ENCODE results near the gene TFRC. TPM values are rescaled to one million over a fixed set of nuclear protein-coding genes. Genes with fewer than 3 reads are reported as not detected.
"Not testable (repeated sequence)": the region's sequence is repeated elsewhere in the genome, so short reads cannot be mapped to it uniquely, and the experiment has no call there.

TFRC gene
- total and polyA plus RNA-seq, 3 experiments from 2014 or later, result 15.9 to 687 (median 669) TPM

DNA sequence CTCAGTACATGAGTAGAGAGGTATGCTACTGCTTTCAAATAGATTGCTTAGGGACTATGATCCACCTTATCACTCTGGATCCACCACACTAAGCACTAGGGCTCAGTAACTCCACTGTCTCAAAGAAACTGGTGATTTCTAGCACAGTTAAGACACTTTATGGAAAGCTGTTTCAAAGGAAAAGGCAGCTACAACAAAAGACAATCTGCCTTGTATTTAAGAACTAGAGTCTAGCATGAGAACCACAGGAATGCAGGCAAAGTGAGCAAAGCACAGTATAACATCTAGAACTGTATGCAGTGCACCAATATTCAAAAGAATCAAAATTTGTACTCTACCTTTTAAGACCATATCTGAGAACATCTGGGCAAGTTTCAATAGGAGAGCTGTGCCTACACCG, 17.9 kb downstream of the TFRC start:
- Mint-ChIP-seq H3K9me3 (no peaks in the 10 kb centered on the region), H3K36me3 (peaks cover 15 to 89% (median 31%) of the 10 kb centered on the region in 3 donors), H3K4me1 (peaks cover 0 to 9% (median 3%) of the 10 kb centered on the region in 3 donors), H3K27ac (peak overlapping the region in 4 of 8 donors; percentile 1 to 89 (median 54)), H3K4me3 (no peak overlapping the region), H3K27me3 (no peaks in the 10 kb centered on the region)
- ChIA-PET CTCF (interaction anchor here (1.2 to 3.1 kb wide), 2 partner anchors 9 to 133 kb away, joined by 4 to 16 read pairs; no protein-coding TSS in a partner anchor), POLR2A (no interaction called here)
- peaks cover 71% of the 10 kb centered on the region for H3K36me3 ChIP-seq (ENCODE audit: insufficient read depth, low read length)
- DNase-seq, result no peak
- H3K4me3 ChIP-seq (ENCODE audit: low read length), result no peak overlapping the region
- H3K27me3 ChIP-seq (ENCODE audit: insufficient read depth, low read length, poor library complexity, severe bottlenecking), result no peaks in the 10 kb centered on the region
- H3K9me3 ChIP-seq (ENCODE audit: low read length), result no peaks in the 10 kb centered on the region
- H3K4me1 ChIP-seq (ENCODE audit: insufficient read depth, low read length), result no peaks in the 10 kb centered on the region
- H3K27ac ChIP-seq (ENCODE audit: low read depth, low read length), result no peak overlapping the region

DNA sequence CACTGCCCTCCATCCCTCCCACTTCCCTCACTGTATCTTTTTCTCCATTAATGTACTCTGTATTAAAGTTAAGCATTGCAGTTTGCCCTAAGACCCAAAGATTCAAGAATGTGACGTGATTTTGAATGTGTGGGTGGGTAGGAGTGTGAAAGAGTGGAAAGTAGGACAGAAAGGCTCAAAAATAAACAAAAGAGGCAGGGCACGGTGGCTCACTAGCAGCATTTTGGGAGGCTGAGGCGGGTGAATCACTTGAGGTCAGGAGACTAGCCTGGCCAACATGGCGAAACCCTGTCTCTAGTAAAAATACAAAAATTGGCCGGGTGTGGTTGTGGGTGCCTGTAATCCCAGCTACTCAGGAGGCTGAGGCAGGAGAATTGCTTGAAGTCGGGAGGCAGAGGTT, 18.4 kb downstream of the TFRC start:
- ChIA-PET CTCF (interaction anchor here (1.2 to 3.1 kb wide), 2 partner anchors 10 to 133 kb away, joined by 4 to 16 read pairs; no protein-coding TSS in a partner anchor), POLR2A (no interaction called here)
- Mint-ChIP-seq H3K27ac (peak overlapping the region in 6 of 8 donors; percentile 30 to 74 (median 46)), H3K27me3 (no peaks in the 10 kb centered on the region), H3K9me3 (no peaks in the 10 kb centered on the region), H3K4me3 (no peak overlapping the region), H3K36me3 (peaks cover 15 to 90% (median 31%) of the 10 kb centered on the region in 3 donors), H3K4me1 (peaks cover 0 to 9% (median 3%) of the 10 kb centered on the region in 3 donors)
- no peak overlapping the region for H3K4me3 ChIP-seq (ENCODE audit: low read length)
- no peak for DNase-seq
- no peaks in the 10 kb centered on the region for H3K9me3 ChIP-seq (ENCODE audit: low read length)
- H3K27me3 ChIP-seq (ENCODE audit: insufficient read depth, low read length, poor library complexity, severe bottlenecking), result no peaks in the 10 kb centered on the region
- peaks cover 71% of the 10 kb centered on the region for H3K36me3 ChIP-seq (ENCODE audit: insufficient read depth, low read length)
- no peak overlapping the region for H3K27ac ChIP-seq (ENCODE audit: low read depth, low read length)
- no peaks in the 10 kb centered on the region for H3K4me1 ChIP-seq (ENCODE audit: insufficient read depth, low read length)

GRCh38 chr3:196063049-196063448, 18.8 kb downstream of the TFRC start:
- Histone ChIP-seq H3K9me3 (ENCODE audit: low read length) (no peaks in the 10 kb centered on the region), H3K36me3 (ENCODE audit: insufficient read depth, low read length) (peaks cover 72% of the 10 kb centered on the region), H3K27ac (ENCODE audit: low read depth, low read length) (no peak overlapping the region), H3K27me3 (ENCODE audit: insufficient read depth, low read length, poor library complexity, severe bottlenecking) (no peaks in the 10 kb centered on the region), H3K4me3 (ENCODE audit: low read length) (no peak overlapping the region), H3K4me1 (ENCODE audit: insufficient read depth, low read length) (no peaks in the 10 kb centered on the region)
- Mint-ChIP-seq H3K36me3 (peaks cover 19 to 92% (median 35%) of the 10 kb centered on the region in 3 donors), H3K27me3 (no peaks in the 10 kb centered on the region), H3K4me1 (peaks cover 0 to 9% (median 3%) of the 10 kb centered on the region in 3 donors), H3K27ac (peak overlapping the region in 4 of 8 donors; percentile 30 to 74 (median 48)), H3K9me3 (no peaks in the 10 kb centered on the region), H3K4me3 (no peak overlapping the region)
- no peak for DNase-seq
- ChIA-PET POLR2A (no interaction called here), CTCF (interaction anchor here (3.1 kb wide), 1 partner anchor 10 kb away, joined by 16 read pairs; no protein-coding TSS in a partner anchor)

GRCh38 chr3:196060834-196061233, 21.1 kb downstream of the TFRC start:
- Mint-ChIP-seq H3K36me3 (peaks cover 25 to 92% (median 30%) of the 10 kb centered on the region in 3 donors), H3K27ac (peak overlapping the region in 1 of 8 donors; percentile 1), H3K9me3 (no peaks in the 10 kb centered on the region), H3K4me1 (peaks cover 0 to 9% (median 3%) of the 10 kb centered on the region in 3 donors), H3K27me3 (no peaks in the 10 kb centered on the region), H3K4me3 (no peak overlapping the region)
- Histone ChIP-seq H3K9me3 (ENCODE audit: low read length) (no peaks in the 10 kb centered on the region), H3K27ac (ENCODE audit: low read depth, low read length) (no peak overlapping the region), H3K27me3 (ENCODE audit: insufficient read depth, low read length, poor library complexity, severe bottlenecking) (no peaks in the 10 kb centered on the region), H3K36me3 (ENCODE audit: insufficient read depth, low read length) (peaks cover 68% of the 10 kb centered on the region), H3K4me3 (ENCODE audit: low read length) (no peak overlapping the region), H3K4me1 (ENCODE audit: insufficient read depth, low read length) (no peaks in the 10 kb centered on the region)
- ChIA-PET POLR2A (no interaction called here), CTCF (interaction anchor here (0.7 to 1.1 kb wide), 2 partner anchors 13 to 121 kb away, joined by 3 read pairs; no protein-coding TSS in a partner anchor)
- DNase-seq, result no peak

- H3K4me3 ChIP-seq (ENCODE audit: low read length), result no peak overlapping the region
- H3K36me3 Mint-ChIP-seq, result peaks cover 18 to 90% (median 31%) of the 10 kb centered on the region in 3 donors
- no peaks in the 10 kb centered on the region for H3K4me1 ChIP-seq (ENCODE audit: insufficient read depth, low read length)
- no peaks in the 10 kb centered on the region for H3K9me3 ChIP-seq (ENCODE audit: low read length)
- no peak overlapping the region for H3K4me3 Mint-ChIP-seq
- H3K27me3 Mint-ChIP-seq, result no peaks in the 10 kb centered on the region
- H3K36me3 ChIP-seq (ENCODE audit: insufficient read depth, low read length), result peaks cover 72% of the 10 kb centered on the region
- H3K27me3 ChIP-seq (ENCODE audit: insufficient read depth, low read length, poor library complexity, severe bottlenecking), result no peaks in the 10 kb centered on the region
- peaks cover 0 to 4% (median 0%) of the 10 kb centered on the region in 3 donors for H3K4me1 Mint-ChIP-seq
- H3K9me3 Mint-ChIP-seq, result no peaks in the 10 kb centered on the region
- CTCF ChIA-PET, result no interaction called here
- H3K27ac ChIP-seq (ENCODE audit: low read depth, low read length), result no peak overlapping the region
- POLR2A ChIA-PET, result no interaction called here
- peak overlapping the region in 1 of 8 donors; percentile 27 for H3K27ac Mint-ChIP-seq
- no peak for DNase-seq
These were observed 24.0 kb downstream of the TFRC start for GRCh38 chr3:196057760-196058331.

GRCh38 chr3:196056371-196056770, 25.5 kb downstream of the TFRC start:
- POLR2A ChIA-PET; H3K4me3 Mint-ChIP-seq; H3K4me3 ChIP-seq (ENCODE audit: low read length); H3K27me3 ChIP-seq (ENCODE audit: insufficient read depth, low read length, poor library complexity, severe bottlenecking); H3K4me1 Mint-ChIP-seq; H3K9me3 Mint-ChIP-seq; H3K9me3 ChIP-seq (ENCODE audit: low read length); H3K27me3 Mint-ChIP-seq; H3K4me1 ChIP-seq (ENCODE audit: insufficient read depth, low read length); H3K27ac ChIP-seq (ENCODE audit: low read depth, low read length); DNase-seq: not testable (repeated sequence)
- peak overlapping the region in 2 of 8 donors; percentile 33 to 50 for H3K27ac Mint-ChIP-seq
- H3K36me3 Mint-ChIP-seq, result peaks cover 18 to 90% (median 36%) of the 10 kb centered on the region in 3 donors
- CTCF ChIA-PET, result interaction anchor here (0.8 kb wide), 1 partner anchor 17 kb away, joined by 4 read pairs; no protein-coding TSS in a partner anchor
- peaks cover 69% of the 10 kb centered on the region for H3K36me3 ChIP-seq (ENCODE audit: insufficient read depth, low read length)

DNA sequence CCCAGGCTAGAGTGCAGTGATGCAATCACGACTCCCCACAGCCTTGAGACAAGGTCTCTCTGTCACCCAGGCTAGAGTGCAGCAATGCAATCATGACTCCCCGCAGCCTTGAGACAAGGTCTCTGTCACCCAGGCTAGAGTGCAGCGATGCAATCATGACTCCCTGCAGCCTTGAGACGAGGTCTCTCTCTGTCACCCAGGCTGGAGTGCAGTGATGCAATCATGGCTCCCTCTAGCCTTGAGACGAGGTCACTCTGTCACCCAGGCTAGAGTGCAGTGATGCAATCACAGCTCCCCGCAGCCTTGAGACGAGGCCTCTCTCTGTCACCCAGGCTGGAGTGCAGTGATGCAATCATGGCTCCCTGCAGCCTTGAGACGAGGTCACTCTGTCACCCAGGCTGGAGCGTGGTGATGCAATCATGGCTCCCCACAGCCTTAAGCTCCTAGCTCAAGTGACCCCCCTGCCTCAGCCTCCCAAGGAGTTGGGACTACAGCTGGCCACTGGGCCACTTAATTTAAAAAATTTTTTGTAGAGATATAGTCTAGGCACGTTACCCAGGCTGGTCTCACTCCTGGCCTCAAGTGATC, 26.1 kb downstream of the TFRC start:
- DNase-seq, result no peak
- peaks cover 18 to 91% (median 31%) of the 10 kb centered on the region in 3 donors for H3K36me3 Mint-ChIP-seq
- Histone ChIP-seq H3K27me3 (ENCODE audit: insufficient read depth, low read length, poor library complexity, severe bottlenecking) (no peaks in the 10 kb centered on the region), H3K4me1 (ENCODE audit: insufficient read depth, low read length) (no peaks in the 10 kb centered on the region), H3K9me3 (ENCODE audit: low read length) (no peaks in the 10 kb centered on the region), H3K4me3 (ENCODE audit: low read length) (no peak overlapping the region), H3K27ac (ENCODE audit: low read depth, low read length) (no peak overlapping the region), H3K36me3 (ENCODE audit: insufficient read depth, low read length) (peaks cover 68% of the 10 kb centered on the region)
- H3K9me3 Mint-ChIP-seq, result no peaks in the 10 kb centered on the region
- H3K27ac Mint-ChIP-seq, result peak overlapping the region in 1 of 8 donors; percentile 20
- ChIA-PET CTCF (interaction anchor here (0.8 kb wide), 1 partner anchor 17 kb away, joined by 4 read pairs; no protein-coding TSS in a partner anchor), POLR2A (no interaction called here)
- peaks cover 0 to 4% (median 0%) of the 10 kb centered on the region in 3 donors for H3K4me1 Mint-ChIP-seq
- no peaks in the 10 kb centered on the region for H3K27me3 Mint-ChIP-seq
- H3K4me3 Mint-ChIP-seq, result no peak overlapping the region

- ChIA-PET CTCF (no interaction called here), POLR2A (no interaction called here)
- no peak for DNase-seq
- Histone ChIP-seq H3K9me3 (ENCODE audit: low read length) (no peaks in the 10 kb centered on the region), H3K27ac (ENCODE audit: low read depth, low read length) (no peak overlapping the region), H3K4me3 (ENCODE audit: low read length) (no peak overlapping the region), H3K36me3 (ENCODE audit: insufficient read depth, low read length) (peaks cover 71% of the 10 kb centered on the region), H3K4me1 (ENCODE audit: insufficient read depth, low read length) (no peaks in the 10 kb centered on the region), H3K27me3 (ENCODE audit: insufficient read depth, low read length, poor library complexity, severe bottlenecking) (no peaks in the 10 kb centered on the region)
- H3K27ac Mint-ChIP-seq, result peak overlapping the region in 1 of 8 donors; percentile 20
- H3K9me3 Mint-ChIP-seq, result no peaks in the 10 kb centered on the region
- H3K27me3 Mint-ChIP-seq, result no peaks in the 10 kb centered on the region
- peaks cover 0 to 4% (median 0%) of the 10 kb centered on the region in 3 donors for H3K4me1 Mint-ChIP-seq
- no peak overlapping the region for H3K4me3 Mint-ChIP-seq
- H3K36me3 Mint-ChIP-seq, result peaks cover 18 to 94% (median 30%) of the 10 kb centered on the region in 3 donors
These were observed 26.6 kb downstream of the TFRC start for GRCh38 chr3:196055240-196055639.
